HEK293T (cell line): ENCODE results near the gene KLK2.

Experiments
- ARNT ChIP-seq: fragments of 450-650 bp; IDR thresholded peaks from 2 replicates; pipeline ENCODE4 v1.6.1; 2017; ENCODE audit warnings: mild to moderate bottlenecking
- BHLHE40 ChIP-seq: fragments of 450-650 bp; IDR thresholded peaks from 2 replicates; pipeline ENCODE4 v1.6.1; 2016; ENCODE audit warnings: mild to moderate bottlenecking, moderate library complexity, borderline replicate concordance
- ELF4 ChIP-seq: fragments of 450-650 bp; IDR thresholded peaks from 2 replicates; pipeline ENCODE4 v1.6.1; 2017; ENCODE audit warnings: antibody characterized with exemption
- FOXA1 ChIP-seq: fragments of 450-650 bp; IDR thresholded peaks from 2 replicates; pipeline ENCODE4 v1.6.1; 2016; ENCODE audit warnings: mild to moderate bottlenecking
- FOXK2 ChIP-seq: fragments of 450-650 bp; IDR thresholded peaks from 2 replicates; pipeline ENCODE4 v1.6.1; 2016; ENCODE audit warnings: mild to moderate bottlenecking
- FOXM1 ChIP-seq: fragments of 450-650 bp; IDR thresholded peaks from 2 replicates; pipeline ENCODE4 v1.6.1; 2017; ENCODE audit warnings: mild to moderate bottlenecking, borderline replicate concordance
- L3MBTL2 ChIP-seq: fragments of 450-650 bp; conservative IDR thresholded peaks from 2 replicates; pipeline ENCODE4 v1.6.1; 2016; ENCODE audit warnings: mild to moderate bottlenecking
- LEF1 ChIP-seq: fragments of 450-650 bp; IDR thresholded peaks from 2 replicates; pipeline ENCODE4 v1.6.1; 2017; ENCODE audit warnings: mild to moderate bottlenecking, borderline replicate concordance
- NFRKB ChIP-seq: fragments of 450-650 bp; IDR thresholded peaks from 2 replicates; pipeline ENCODE4 v1.6.1; 2016; ENCODE audit warnings: mild to moderate bottlenecking, moderate library complexity
- SP1 ChIP-seq: fragments of 450-650 bp; IDR thresholded peaks from 2 replicates; pipeline ENCODE4 v1.6.1; 2017
- TARDBP ChIP-seq: fragments of 450-650 bp; IDR thresholded peaks from 2 replicates; pipeline ENCODE4 v1.6.1; 2016

- TF ChIP-seq L3MBTL2 (no peak), BHLHE40 (no peak), ARNT (no peak), NFRKB (no peak), TARDBP (no peak), SP1 (no peak), FOXA1 (no peak), FOXK2 (no peak), LEF1 (no peak), ELF4 (no peak), FOXM1 (no peak)
Observed at GRCh38 chr19:50912102-50912599, 38.9 kb downstream of the KLK2 start.
